Measurements from ENCODE around the gene LEO1. TPM values are rescaled to one million over a fixed set of nuclear protein-coding genes. Genes with fewer than 3 reads are reported as not detected.

The LEO1 gene
- total RNA-seq, 1 experiment from 2014 or later: 30.1 TPM

GRCh38 chr15:51955504-51955903, 16.1 kb downstream of the LEO1 start:
- Histone ChIP-seq H3K4me1 (ENCODE audit: control insufficient read depth, insufficient read depth, low read length) (no peaks in the 10 kb centered on the region), H3K27ac (ENCODE audit: low read length) (no peak overlapping the region), H3K27me3 (ENCODE audit: control insufficient read depth, insufficient read depth, low read length) (no peaks in the 10 kb centered on the region), H3K36me3 (ENCODE audit: control insufficient read depth, insufficient read depth, low read length) (peaks cover 39% of the 10 kb centered on the region), H3K9me3 (ENCODE audit: control insufficient read depth, insufficient read depth, low read depth, low read length) (no peaks in the 10 kb centered on the region), H3K4me3 (ENCODE audit: low read depth in 2 of 2, low read length in 2 of 2) (no peak overlapping the region)
- intact Hi-C loops (cut with micrococcal nuclease; ENCODE audit: unreplicated experiment) (no loop called here), in situ Hi-C loops (cut with HindIII; ENCODE audit: low pct_unique_long_range_greater_than_20kb, low sequenced_read_pairs) (no loop called here)
- ATAC-seq (no peak), DNase-seq (ENCODE audit: low read depth, low spot score) (no peak)
- ChIA-PET POLR2A (no interaction called here), CTCF (no interaction called here)
- TF ChIP-seq TCF7L2 (IDR thresholded peaks at IDR 0.05; ENCODE audit: low read depth, low read length) (no peak), POLR2AphosphoS5 (IDR thresholded peaks at IDR 0.05; ENCODE audit: low read depth, low read length) (no peak), SIN3A (IDR thresholded peaks at IDR 0.05; ENCODE audit: borderline replicate concordance, insufficient read depth, low read depth, low read length) (no peak)
- TF ChIP-seq, protein P1, sequence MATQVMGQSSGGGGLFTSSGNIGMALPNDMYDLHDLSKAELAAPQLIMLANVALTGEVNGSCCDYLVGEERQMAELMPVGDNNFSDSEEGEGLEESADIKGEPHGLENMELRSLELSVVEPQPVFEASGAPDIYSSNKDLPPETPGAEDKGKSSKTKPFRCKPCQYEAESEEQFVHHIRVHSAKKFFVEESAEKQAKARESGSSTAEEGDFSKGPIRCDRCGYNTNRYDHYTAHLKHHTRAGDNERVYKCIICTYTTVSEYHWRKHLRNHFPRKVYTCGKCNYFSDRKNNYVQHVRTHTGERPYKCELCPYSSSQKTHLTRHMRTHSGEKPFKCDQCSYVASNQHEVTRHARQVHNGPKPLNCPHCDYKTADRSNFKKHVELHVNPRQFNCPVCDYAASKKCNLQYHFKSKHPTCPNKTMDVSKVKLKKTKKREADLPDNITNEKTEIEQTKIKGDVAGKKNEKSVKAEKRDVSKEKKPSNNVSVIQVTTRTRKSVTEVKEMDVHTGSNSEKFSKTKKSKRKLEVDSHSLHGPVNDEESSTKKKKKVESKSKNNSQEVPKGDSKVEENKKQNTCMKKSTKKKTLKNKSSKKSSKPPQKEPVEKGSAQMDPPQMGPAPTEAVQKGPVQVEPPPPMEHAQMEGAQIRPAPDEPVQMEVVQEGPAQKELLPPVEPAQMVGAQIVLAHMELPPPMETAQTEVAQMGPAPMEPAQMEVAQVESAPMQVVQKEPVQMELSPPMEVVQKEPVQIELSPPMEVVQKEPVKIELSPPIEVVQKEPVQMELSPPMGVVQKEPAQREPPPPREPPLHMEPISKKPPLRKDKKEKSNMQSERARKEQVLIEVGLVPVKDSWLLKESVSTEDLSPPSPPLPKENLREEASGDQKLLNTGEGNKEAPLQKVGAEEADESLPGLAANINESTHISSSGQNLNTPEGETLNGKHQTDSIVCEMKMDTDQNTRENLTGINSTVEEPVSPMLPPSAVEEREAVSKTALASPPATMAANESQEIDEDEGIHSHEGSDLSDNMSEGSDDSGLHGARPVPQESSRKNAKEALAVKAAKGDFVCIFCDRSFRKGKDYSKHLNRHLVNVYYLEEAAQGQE (IDR thresholded peaks at IDR 0.05; ENCODE audit: insufficient read depth in 1 of 2, low read depth in 2 of 2, low read length in 1 of 2): no peak
- TF ChIP-seq, protein P2, sequence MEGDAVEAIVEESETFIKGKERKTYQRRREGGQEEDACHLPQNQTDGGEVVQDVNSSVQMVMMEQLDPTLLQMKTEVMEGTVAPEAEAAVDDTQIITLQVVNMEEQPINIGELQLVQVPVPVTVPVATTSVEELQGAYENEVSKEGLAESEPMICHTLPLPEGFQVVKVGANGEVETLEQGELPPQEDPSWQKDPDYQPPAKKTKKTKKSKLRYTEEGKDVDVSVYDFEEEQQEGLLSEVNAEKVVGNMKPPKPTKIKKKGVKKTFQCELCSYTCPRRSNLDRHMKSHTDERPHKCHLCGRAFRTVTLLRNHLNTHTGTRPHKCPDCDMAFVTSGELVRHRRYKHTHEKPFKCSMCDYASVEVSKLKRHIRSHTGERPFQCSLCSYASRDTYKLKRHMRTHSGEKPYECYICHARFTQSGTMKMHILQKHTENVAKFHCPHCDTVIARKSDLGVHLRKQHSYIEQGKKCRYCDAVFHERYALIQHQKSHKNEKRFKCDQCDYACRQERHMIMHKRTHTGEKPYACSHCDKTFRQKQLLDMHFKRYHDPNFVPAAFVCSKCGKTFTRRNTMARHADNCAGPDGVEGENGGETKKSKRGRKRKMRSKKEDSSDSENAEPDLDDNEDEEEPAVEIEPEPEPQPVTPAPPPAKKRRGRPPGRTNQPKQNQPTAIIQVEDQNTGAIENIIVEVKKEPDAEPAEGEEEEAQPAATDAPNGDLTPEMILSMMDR (IDR thresholded peaks at IDR 0.05): no peak
- BruUV-seq (replicated peaks): no TSS peak

- no TSS peak for BruUV-seq (replicated peaks)
- CTCF ChIA-PET: no interaction called here
- ATAC-seq (no peak), DNase-seq (ENCODE audit: low read depth, low spot score) (no peak)
- Histone ChIP-seq H3K9me3 (ENCODE audit: control insufficient read depth, insufficient read depth, low read depth, low read length) (no peaks in the 10 kb centered on the region), H3K4me3 (ENCODE audit: low read depth in 2 of 2, low read length in 2 of 2) (no peak overlapping the region), H3K27me3 (ENCODE audit: control insufficient read depth, insufficient read depth, low read length) (no peaks in the 10 kb centered on the region), H3K4me1 (ENCODE audit: control insufficient read depth, insufficient read depth, low read length) (no peaks in the 10 kb centered on the region), H3K27ac (ENCODE audit: low read length) (no peak overlapping the region), H3K36me3 (ENCODE audit: control insufficient read depth, insufficient read depth, low read length) (peaks cover 29% of the 10 kb centered on the region)
- POLR2A ChIA-PET: no interaction called here
- in situ Hi-C loops (cut with HindIII; ENCODE audit: low pct_unique_long_range_greater_than_20kb, low sequenced_read_pairs): no loop called here
- TF ChIP-seq, protein P1 (IDR thresholded peaks at IDR 0.05; ENCODE audit: insufficient read depth in 1 of 2, low read depth in 2 of 2, low read length in 1 of 2): no peak
- no peak for TF ChIP-seq TCF7L2 (IDR thresholded peaks at IDR 0.05; ENCODE audit: low read depth, low read length)
- TF ChIP-seq, protein P2 (IDR thresholded peaks at IDR 0.05): no peak
- no peak for TF ChIP-seq POLR2AphosphoS5 (IDR thresholded peaks at IDR 0.05; ENCODE audit: low read depth, low read length)
- TF ChIP-seq SIN3A (IDR thresholded peaks at IDR 0.05; ENCODE audit: borderline replicate concordance, insufficient read depth, low read depth, low read length): no peak
- intact Hi-C loops (cut with micrococcal nuclease; ENCODE audit: unreplicated experiment): no loop called here
Measured at GRCh38 chr15:51952805-51953204, 18.8 kb downstream of the LEO1 start.
